GM12878 (cell line): Measurements from ENCODE around the gene CPSF4. TPM values are rescaled to one million over a fixed set of nuclear protein-coding genes. Genes with fewer than 3 reads are reported as not detected.
A peak's percentile ranks its signal among the peaks of the same experiment; 100 is the strongest.

Source experiments
- CEBPZ ChIP-seq: fragments of 150-350 bp; IDR thresholded peaks from 2 replicates; pipeline ENCODE4 v1.6.1; 2016; ENCODE audit warnings: low read depth, low read length
- E2F4 ChIP-seq: IDR thresholded peaks from 2 replicates; pipeline ENCODE4 v1.6.1; 2012; ENCODE audit warnings: low read depth, low read length, improper control_type of control experiment
- EGR1 ChIP-seq, 2 experiments: IDR thresholded peaks; 1 replicate in 1 of 2; 2 replicates in 1 of 2; pipeline ENCODE4 v1.6.1; 2011 to 2012; ENCODE audit warnings: low read depth in 2 of 2, low read length in 2 of 2, borderline replicate concordance in 1 of 2, mild to moderate bottlenecking in 1 of 2, moderate library complexity in 1 of 2
- HCFC1 ChIP-seq: fragments of 150-350 bp; IDR thresholded peaks from 2 replicates; pipeline ENCODE4 v1.6.1; 2014; ENCODE audit warnings: low read length
- HDAC2 ChIP-seq: fragments of 200-600 bp; sonication (generic); IDR thresholded peaks from 2 replicates; pipeline ENCODE4 v1.6.1; 2017
- KLF5 ChIP-seq: fragments of 450-650 bp; IDR thresholded peaks from 2 replicates; pipeline ENCODE4 v1.6.1; 2014; ENCODE audit warnings: mild to moderate bottlenecking; ENCODE audit not compliant: partially characterized antibody
- LARP7 ChIP-seq: fragments of 450-650 bp; IDR thresholded peaks from 2 replicates; pipeline ENCODE4 v1.6.1; 2017; ENCODE audit warnings: mild to moderate bottlenecking
- MAX ChIP-seq: IDR thresholded peaks from 2 replicates; pipeline ENCODE4 v1.6.1; 2012; ENCODE audit warnings: low read depth, low read length, improper control_type of control experiment
- NR2C1 ChIP-seq: fragments of 450-650 bp; IDR thresholded peaks from 2 replicates; pipeline ENCODE4 v1.6.1; 2017; ENCODE audit warnings: antibody characterized with exemption, mild to moderate bottlenecking, moderate library complexity
- PBX3 ChIP-seq: IDR thresholded peaks from 2 replicates; pipeline ENCODE4 v1.6.1; 2011; ENCODE audit warnings: mild to moderate bottlenecking, low read depth, low read length, moderate library complexity; ENCODE audit not compliant: insufficient replicate concordance
- POLR2A ChIP-seq: IDR thresholded peaks from 2 replicates; pipeline ENCODE4 v1.6.1; 2011; ENCODE audit warnings: low read depth, mild to moderate bottlenecking, low read length
- POLR2AphosphoS2 ChIP-seq: IDR thresholded peaks from 2 replicates; pipeline ENCODE4 v1.6.1; 2011; ENCODE audit warnings: low read depth, mild to moderate bottlenecking, low read length, improper control_type of control experiment, moderate library complexity
- POU2F2 ChIP-seq: IDR thresholded peaks from 3 replicates; pipeline ENCODE4 v1.6.1; 2011; ENCODE audit warnings: low read depth, mild to moderate bottlenecking, low read length, borderline replicate concordance
- SMC3 ChIP-seq: IDR thresholded peaks from 2 replicates; pipeline ENCODE4 v1.6.1; 2011; ENCODE audit warnings: low read length, improper control_type of control experiment, borderline replicate concordance
- TAF1 ChIP-seq: IDR thresholded peaks from 2 replicates; pipeline ENCODE4 v1.6.1; 2011; ENCODE audit warnings: mild to moderate bottlenecking, low read depth, low read length, borderline replicate concordance
- USF2 ChIP-seq: IDR thresholded peaks from 2 replicates; pipeline ENCODE4 v1.6.1; 2011; ENCODE audit warnings: low read depth, low read length, improper control_type of control experiment, borderline replicate concordance
- ZNF592 ChIP-seq: fragments of 450-650 bp; IDR thresholded peaks from 2 replicates; pipeline ENCODE4 v1.6.1; 2017; ENCODE audit warnings: mild to moderate bottlenecking, moderate library complexity
- polyA plus RNA-seq, 11 experiments: library from polyadenylated mRNA; depleted of rRNA in 4 of 11; unstranded in 6 of 11; stranded (reverse) in 5 of 11; fragments of >200 nt; fragmentation: Nextera tagmentation in 4 of 11; fragmentation: Illumina TruSeq in 1 of 11; extraction: Ambion mirVana in 4 of 11; extraction: Trizol in 1 of 11; gene quantifications; 1 replicate in 1 of 11; 2 replicates in 10 of 11; pipeline versions ENCODE4 v1.2.1 to v1.2.3, GENCODE V29; 2011 to 2016; ENCODE audit warnings: inconsistent platforms in 2 of 11, missing spikeins in 2 of 11, low read depth in 1 of 11
- total RNA-seq, 4 experiments: library from RNA; depleted of rRNA in 3 of 4; stranded (reverse); fragments of >200 nt in 3 of 4; fragmentation: Illumina TruSeq in 1 of 4; extraction: Trizol in 1 of 4; gene quantifications; 2 replicates each; pipeline versions ENCODE4 v1.2.1 to v1.2.3, GENCODE V29; 2013 to 2021

CPSF4 gene
- total and polyA plus RNA-seq, 10 of the 15 experiments (the other 5 are each of a cell fraction or from before 2014, with no cell fraction given): 13.6 to 70.1 (median 45.0) TPM

GRCh38 chr7:99438573-99439480 lies at the start of gene CPSF4, which contains the start of gene PTCD1 (continued):
- TF ChIP-seq E2F4 (0 out of 2 replicates have a peak, but pooled peaks have one; percentile 25), POLR2AphosphoS2 (peak; percentile 97), CEBPZ (peak; percentile 57; the same call in 1 of the 2 replicates), MAX (peak; percentile 54; the same call in 1 of the 2 replicates), EGR1 (IDR thresholded peaks at IDR 0.05; ENCODE audit: borderline replicate concordance in 1 of 2, low read depth in 2 of 2, low read length in 2 of 2) (peak; percentile 42 to 45; a peak in 2 of 3 replicates), LARP7 (peak; percentile 94), HDAC2 (no peak), NR2C1 (peak; percentile 53), PBX3 (no peak), POU2F2 (peak; percentile 74; the same call in 2 of the 3 replicates), SMC3 (no peak), ZNF592 (0 out of 2 replicates have a peak, but pooled peaks have one; percentile 81), TAF1 (peak; percentile 56; the same call in 1 of the 2 replicates), POLR2A (peak; percentile 89), HCFC1 (peak; percentile 81), USF2 (no peak), KLF5 (peak; percentile 77)
